MG63 (cell line): ENCODE measurements around the gene MORN1. TPM values are rescaled to one million over a fixed set of nuclear protein-coding genes. Genes with fewer than 3 reads are reported as not detected.

Experiments
- total RNA-seq: library from RNA; depleted of rRNA; stranded (reverse); fragments of >200 nt; shearing (Covaris generic); gene quantifications from 2 replicates; pipeline ENCODE4 v1.2.3, GENCODE V29; 2014; ENCODE audit warnings: low replicate concordance; rRNA removed

The MORN1 gene
- total RNA-seq, 1 experiment from 2014 or later, result 20.5 TPM

Other genes with a start within 250 kb of the MORN1 start
- 30.4 and 75.0 TPM in 2 replicates for gene FAAP20, start 196.8 kb downstream of the MORN1 start, total RNA-seq
- gene SKI, start 163.2 kb downstream of the MORN1 start, total RNA-seq, result 7.7 and 9.2 TPM in 2 replicates
- 36.7 and 60.4 TPM in 2 replicates for gene RER1, start 287 bp upstream of the MORN1 start, total RNA-seq
- gene PEX10, start 21.0 kb upstream of the MORN1 start, total RNA-seq, result 39.7 and 44.5 TPM in 2 replicates
- not detected in 2 replicates for gene PLCH2, start 84.7 kb upstream of the MORN1 start, total RNA-seq
- gene PANK4, start 135.0 kb upstream of the MORN1 start, total RNA-seq, result 16.6 and 17.3 TPM in 2 replicates
- gene HES5, start 138.7 kb upstream of the MORN1 start, total RNA-seq, result not detected in 2 replicates
- gene TNFRSF14, start 164.8 kb upstream of the MORN1 start, total RNA-seq, result 0.15 and 4.5 TPM in 2 replicates
- 9.6 and 12.3 TPM in 2 replicates for gene PRXL2B, start 195.2 kb upstream of the MORN1 start, total RNA-seq
- gene MMEL1, start 241.5 kb upstream of the MORN1 start, total RNA-seq, result not detected in 2 replicates